GM21717 (cell line): ENCODE measurements around the gene RPP38.

Experiments
- ATAC-seq: cut with Tn5 transposase; IDR thresholded peaks from one replicate; pipeline ENCODE4 v1.9.1; 2021; ENCODE audit warnings: mild to moderate bottlenecking, moderate library complexity; ENCODE audit not compliant: unreplicated experiment

Gene RPP38

GRCh38 chr10:15097011-15097812 is at the start of gene RPP38:
TSS of gene RPP38 (plus strand) at chr10:15097355. CDS start at chr10:15103315, 5,960 bp downstream.
- peak; percentile 84 for ATAC-seq

GRCh38 chr10:15049533-15049932 is 47.6 kb upstream of the RPP38 start:
- ATAC-seq, result no peak

GRCh38 chr10:15052121-15052520 is 45.0 kb upstream of the RPP38 start:
- no peak for ATAC-seq

- no peak for ATAC-seq
These were observed 44.1 kb upstream of the RPP38 start for GRCh38 chr10:15053061-15053460.

GRCh38 chr10:15058689-15059088 is 38.5 kb upstream of the RPP38 start:
- ATAC-seq, result no peak

GRCh38 chr10:15059914-15060313 is 37.2 kb upstream of the RPP38 start:
- ATAC-seq, result no peak

- ATAC-seq, result no peak
These were observed 36.5 kb upstream of the RPP38 start for GRCh38 chr10:15060638-15061037.

GRCh38 chr10:15067154-15067553 is 30.0 kb upstream of the RPP38 start:
- ATAC-seq, result no peak

GRCh38 chr10:15068802-15069201 is 28.4 kb upstream of the RPP38 start:
- no peak for ATAC-seq

GRCh38 chr10:15069230-15069629 is 27.9 kb upstream of the RPP38 start:
- ATAC-seq, result no peak

- no peak for ATAC-seq
These were observed 24.8 kb upstream of the RPP38 start for GRCh38 chr10:15072358-15072757.

GRCh38 chr10:15075421-15075820 is 21.7 kb upstream of the RPP38 start:
- ATAC-seq, result no peak

GRCh38 chr10:15083674-15084501 is 13.3 kb upstream of the RPP38 start:
- ATAC-seq, result no peak

- no peak for ATAC-seq
These were observed 12.6 kb upstream of the RPP38 start for GRCh38 chr10:15084502-15084922.

- peak; percentile 98 for ATAC-seq
These were observed 8.5 kb upstream of the RPP38 start, which contains the start of gene ACBD7 for GRCh38 chr10:15088428-15089261. TSS of gene ACBD7 (minus strand) at chr10:15088776. CDS start at chr10:15088728, 48 bp downstream.

- no peak for ATAC-seq
These were observed 5.7 kb upstream of the RPP38 start for GRCh38 chr10:15091418-15091817.

GRCh38 chr10:15092855-15093408 is 4.2 kb upstream of the RPP38 start:
- no peak for ATAC-seq

GRCh38 chr10:15096661-15097010 is 519 bp upstream of the RPP38 start:
- ATAC-seq, result peak; percentile 10

- ATAC-seq, result no peak
These were observed 2.7 kb downstream of the RPP38 start for GRCh38 chr10:15099886-15100285.

GRCh38 chr10:15103513-15103912 is 6.4 kb downstream of the RPP38 start:
- ATAC-seq, result no peak
